A673 (cell line): ENCODE data around the gene SEC63. TPM values are rescaled to one million over a fixed set of nuclear protein-coding genes. Genes with fewer than 3 reads are reported as not detected.
"Not testable (repeated sequence)": the region's sequence is repeated elsewhere in the genome, so short reads cannot be mapped to it uniquely, and the experiment has no call there.

Experiments used
- BruUV-seq: library from RNA; stranded (reverse); fragments of 400-500 nt; replicated peaks from 2 replicates; lab custom pipeline; 2021; lab: Mats Ljungman, UMichigan
- CTCF ChIA-PET: fragments of 300-600 bp; sonication (Branson Sonifier 250); formaldehyde crosslinking; loops from one replicate; lab custom pipeline; 2022; ENCODE audit warnings: antibody characterized with exemption; lab: Charles Lee
- POLR2A ChIA-PET: fragments of 300-600 bp; sonication (Branson Sonifier 250); formaldehyde crosslinking; loops from one replicate; lab custom pipeline; 2022; ENCODE audit warnings: antibody characterized with exemption; ENCODE audit not compliant: low non-redundant PET; lab: Charles Lee
- DNase-seq: peaks from one replicate; pipeline ENCODE4 v3.0.0-alpha.2; 2015; ENCODE audit warnings: low spot score
- H3K27ac ChIP-seq: fragments of 200-600 bp; sonication (generic); 2 replicates; pipeline ENCODE4 v1.5.1; 2016; ENCODE audit warnings: mixed run types, low read depth, mild to moderate bottlenecking, mixed read lengths, antibody characterized with exemption, low read length; ENCODE audit not compliant: poor library complexity, severe bottlenecking
- H3K27me3 ChIP-seq: fragments of 200-600 bp; sonication (generic); replicated peaks from 2 replicates; pipeline ENCODE4 v1.6.1; 2017; ENCODE audit warnings: mixed run types, low read depth, mild to moderate bottlenecking, mixed read lengths, antibody characterized with exemption, low read length; ENCODE audit not compliant: insufficient read depth, poor library complexity
- H3K36me3 ChIP-seq: fragments of 200-600 bp; sonication (generic); 2 replicates; pipeline ENCODE4 v1.6.1; 2016; ENCODE audit warnings: mixed run types, mild to moderate bottlenecking, mixed read lengths, antibody characterized with exemption, low read length; ENCODE audit not compliant: insufficient read depth, poor library complexity, severe bottlenecking
- H3K4me1 ChIP-seq: fragments of 200-600 bp; sonication (generic); 2 replicates; pipeline ENCODE4 v1.6.1; 2017; ENCODE audit warnings: mixed run types, mild to moderate bottlenecking, mixed read lengths, antibody characterized with exemption, low read length; ENCODE audit not compliant: insufficient read depth, poor library complexity, severe bottlenecking
- H3K4me3 ChIP-seq: fragments of 200-600 bp; sonication (generic); 2 replicates; pipeline ENCODE4 v1.5.1; 2016; ENCODE audit warnings: low read depth, mixed run types, mild to moderate bottlenecking, mixed read lengths, low read length; ENCODE audit not compliant: poor library complexity, severe bottlenecking
- H3K9me3 ChIP-seq: fragments of 200-600 bp; sonication (generic); 2 replicates; pipeline ENCODE4 v1.6.1; 2016; ENCODE audit warnings: mixed run types, low read depth, mild to moderate bottlenecking, mixed read lengths, antibody characterized with exemption, low read length; ENCODE audit not compliant: poor library complexity, severe bottlenecking
- CTCF ChIP-seq: fragments of 300-800, 200-600 bp; sonication (generic); conservative IDR thresholded peaks from 2 replicates; pipeline ENCODE4 v1.5.1; 2017; ENCODE audit warnings: low read depth, mild to moderate bottlenecking, antibody characterized with exemption, low read length, moderate library complexity, mixed read lengths
- EZH2 ChIP-seq: fragments of 200-600 bp; sonication (generic); IDR thresholded peaks from 2 replicates; pipeline ENCODE4 v1.6.1; 2017; ENCODE audit warnings: borderline replicate concordance, low read depth, mild to moderate bottlenecking, mixed read lengths, antibody characterized with exemption, low read length; ENCODE audit not compliant: poor library complexity, severe bottlenecking
- intact Hi-C: fragments of 100-400 bp; cut with micrococcal nuclease; formaldehyde crosslinking; loops from one replicate; pipeline ENCODE4 v1.10.0; 2022; ENCODE audit not compliant: unreplicated experiment
- total RNA-seq: library from RNA; stranded (reverse); gene quantifications from 2 replicates; pipeline ENCODE4 v1.2.3, GENCODE V29; 2021

SEC63 gene
- total RNA-seq, 1 experiment from 2014 or later: 159 TPM

DNA sequence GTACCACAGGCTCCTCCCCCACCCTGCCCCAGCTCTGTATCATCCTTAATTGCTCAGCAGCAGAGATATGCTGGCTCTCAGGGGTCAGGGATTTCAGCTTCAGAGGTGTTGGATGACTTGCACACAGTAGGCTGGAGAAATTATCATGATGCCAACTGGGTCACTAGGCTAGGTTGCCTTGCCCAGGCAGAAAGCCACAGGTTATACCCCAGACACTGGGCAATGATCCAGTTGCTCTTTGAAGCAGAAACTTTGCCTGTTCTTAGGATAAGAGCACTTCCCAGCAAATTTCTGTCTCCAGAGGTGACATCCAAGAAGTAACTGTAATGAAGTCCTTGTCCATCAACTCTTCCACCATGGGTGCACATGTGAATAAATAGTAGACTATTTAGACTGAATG lies 95.6 kb downstream of the SEC63 start:
- no peak for TF ChIP-seq EZH2
- no peak for TF ChIP-seq CTCF
- H3K27ac ChIP-seq: no peak overlapping the region
- H3K4me3 ChIP-seq: no peak overlapping the region
- ChIA-PET POLR2A (no interaction called here), CTCF (no interaction called here)
- H3K4me1 ChIP-seq: peaks cover 10% of the 10 kb centered on the region
- no peaks in the 10 kb centered on the region for H3K27me3 ChIP-seq
- no TSS peak for BruUV-seq
- no peaks in the 10 kb centered on the region for H3K36me3 ChIP-seq
- no peaks in the 10 kb centered on the region for H3K9me3 ChIP-seq
- DNase-seq: no peak
- intact Hi-C loops: no loop called here

DNA sequence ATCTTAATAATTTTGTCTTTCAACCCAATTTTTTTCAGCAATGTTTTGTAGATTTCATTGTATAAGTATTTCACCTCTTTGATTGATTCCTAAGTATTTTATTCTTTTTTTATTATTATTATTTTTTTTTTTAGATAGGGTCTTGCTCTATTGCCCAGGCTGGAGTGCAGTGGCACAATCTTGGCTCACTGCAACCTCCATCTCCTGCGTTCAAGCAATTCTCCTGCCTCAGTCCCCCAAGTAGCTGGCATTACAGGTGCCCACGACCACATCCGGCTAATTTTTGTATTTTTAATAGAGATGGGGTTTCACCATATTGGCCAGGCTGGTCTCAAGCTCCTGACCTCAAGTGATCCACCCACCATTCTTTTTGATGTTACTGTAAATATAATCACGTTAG lies 97.0 kb downstream of the SEC63 start:
- H3K4me3 ChIP-seq, DNase-seq, H3K27me3 ChIP-seq, H3K9me3 ChIP-seq, BruUV-seq, POLR2A ChIA-PET, H3K27ac ChIP-seq, CTCF ChIA-PET, H3K36me3 ChIP-seq, intact Hi-C loops: not testable (repeated sequence)
- H3K4me1 ChIP-seq: peaks cover 10% of the 10 kb centered on the region

- DNase-seq, H3K9me3 ChIP-seq, H3K4me1 ChIP-seq, H3K36me3 ChIP-seq, intact Hi-C loops, H3K27me3 ChIP-seq, H3K27ac ChIP-seq, CTCF ChIA-PET, BruUV-seq, POLR2A ChIA-PET, H3K4me3 ChIP-seq: not testable (repeated sequence)
Observed at GRCh38 chr6:107860144-107860543, 97.9 kb downstream of the SEC63 start.

DNA sequence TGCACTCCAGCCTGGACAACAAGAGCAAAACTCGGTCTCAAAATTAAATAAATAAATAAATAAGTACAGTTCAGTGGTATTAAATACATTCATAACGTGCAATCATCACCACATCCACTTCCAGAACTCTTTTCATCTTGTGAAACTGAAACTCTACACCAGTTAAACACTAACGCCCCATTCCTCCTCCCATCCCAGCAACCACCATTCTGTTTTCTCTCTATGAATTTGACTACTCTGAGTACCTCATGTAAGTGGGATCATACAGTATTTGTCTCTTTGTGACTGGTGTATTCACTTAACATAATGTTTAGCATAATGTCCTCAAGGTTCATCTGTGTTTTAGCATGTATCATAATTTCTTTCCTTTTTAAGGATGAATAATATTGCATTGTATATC lies 104.8 kb downstream of the SEC63 start:
- H3K36me3 ChIP-seq: no peaks in the 10 kb centered on the region
- no peaks in the 10 kb centered on the region for H3K4me1 ChIP-seq
- DNase-seq: no peak
- no peaks in the 10 kb centered on the region for H3K9me3 ChIP-seq
- no TSS peak for BruUV-seq
- intact Hi-C loops: no loop called here
- TF ChIP-seq EZH2 (no peak), CTCF (no peak)
- no peak overlapping the region for H3K27ac ChIP-seq
- no peak overlapping the region for H3K4me3 ChIP-seq
- H3K27me3 ChIP-seq: no peaks in the 10 kb centered on the region
- CTCF ChIA-PET: no interaction called here
- POLR2A ChIA-PET: no interaction called here
